Epithelial cell of proximal tubule (primary cell): ENCODE measurements around the gene AMACR. TPM values are rescaled to one million over a fixed set of nuclear protein-coding genes. Genes with fewer than 3 reads are reported as not detected.

ENCODE experiments used
- DNase-seq: peaks from one replicate; pipeline ENCODE4 v3.0.0-alpha.2; 2011; ENCODE audit warnings: low read depth
- H3K4me3 ChIP-seq: 2 replicates; pipeline ENCODE4 v1.5.1; 2011; ENCODE audit warnings: low read depth, mild to moderate bottlenecking, low read length
- total RNA-seq: library from RNA; depleted of rRNA; stranded (reverse); fragments of >200 nt; gene quantifications from 2 replicates; pipeline ENCODE4 v1.2.3, GENCODE V29; 2015
- TF ChIP-seq, protein P1 (sequence below): conservative IDR thresholded peaks from 2 replicates; pipeline ENCODE4 v1.5.1; 2012; ENCODE audit warnings: low read depth, mild to moderate bottlenecking, low read length

Gene AMACR
- total RNA-seq, 1 donor from 2014 or later, result 6.4 TPM

DNA sequence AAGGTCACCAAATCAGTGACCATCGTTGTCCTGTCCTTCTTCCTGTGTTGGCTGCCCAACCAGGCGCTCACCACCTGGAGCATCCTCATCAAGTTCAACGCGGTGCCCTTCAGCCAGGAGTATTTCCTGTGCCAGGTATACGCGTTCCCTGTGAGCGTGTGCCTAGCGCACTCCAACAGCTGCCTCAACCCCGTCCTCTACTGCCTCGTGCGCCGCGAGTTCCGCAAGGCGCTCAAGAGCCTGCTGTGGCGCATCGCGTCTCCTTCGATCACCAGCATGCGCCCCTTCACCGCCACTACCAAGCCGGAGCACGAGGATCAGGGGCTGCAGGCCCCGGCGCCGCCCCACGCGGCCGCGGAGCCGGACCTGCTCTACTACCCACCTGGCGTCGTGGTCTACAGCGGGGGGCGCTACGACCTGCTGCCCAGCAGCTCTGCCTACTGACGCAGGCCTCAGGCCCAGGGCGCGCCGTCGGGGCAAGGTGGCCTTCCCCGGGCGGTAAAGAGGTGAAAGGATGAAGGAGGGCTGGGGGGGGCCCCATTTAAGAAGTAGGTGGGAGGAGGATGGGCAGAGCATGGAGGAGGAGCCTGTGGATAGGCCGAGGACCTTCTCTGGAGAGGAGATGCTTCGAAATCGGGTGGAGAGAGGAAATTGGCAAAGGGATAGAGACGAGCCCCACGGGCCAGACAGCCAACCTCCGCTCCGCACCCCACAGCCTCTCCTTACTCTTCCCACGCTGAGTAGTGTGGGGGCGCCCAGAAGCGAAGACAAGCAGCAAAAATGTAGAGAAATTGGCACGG is 69.9 kb downstream of the AMACR start:
- TF ChIP-seq, protein P1, sequence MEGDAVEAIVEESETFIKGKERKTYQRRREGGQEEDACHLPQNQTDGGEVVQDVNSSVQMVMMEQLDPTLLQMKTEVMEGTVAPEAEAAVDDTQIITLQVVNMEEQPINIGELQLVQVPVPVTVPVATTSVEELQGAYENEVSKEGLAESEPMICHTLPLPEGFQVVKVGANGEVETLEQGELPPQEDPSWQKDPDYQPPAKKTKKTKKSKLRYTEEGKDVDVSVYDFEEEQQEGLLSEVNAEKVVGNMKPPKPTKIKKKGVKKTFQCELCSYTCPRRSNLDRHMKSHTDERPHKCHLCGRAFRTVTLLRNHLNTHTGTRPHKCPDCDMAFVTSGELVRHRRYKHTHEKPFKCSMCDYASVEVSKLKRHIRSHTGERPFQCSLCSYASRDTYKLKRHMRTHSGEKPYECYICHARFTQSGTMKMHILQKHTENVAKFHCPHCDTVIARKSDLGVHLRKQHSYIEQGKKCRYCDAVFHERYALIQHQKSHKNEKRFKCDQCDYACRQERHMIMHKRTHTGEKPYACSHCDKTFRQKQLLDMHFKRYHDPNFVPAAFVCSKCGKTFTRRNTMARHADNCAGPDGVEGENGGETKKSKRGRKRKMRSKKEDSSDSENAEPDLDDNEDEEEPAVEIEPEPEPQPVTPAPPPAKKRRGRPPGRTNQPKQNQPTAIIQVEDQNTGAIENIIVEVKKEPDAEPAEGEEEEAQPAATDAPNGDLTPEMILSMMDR, result no peak
- DNase-seq, result no peak
- no peak overlapping the region for H3K4me3 ChIP-seq

DNA sequence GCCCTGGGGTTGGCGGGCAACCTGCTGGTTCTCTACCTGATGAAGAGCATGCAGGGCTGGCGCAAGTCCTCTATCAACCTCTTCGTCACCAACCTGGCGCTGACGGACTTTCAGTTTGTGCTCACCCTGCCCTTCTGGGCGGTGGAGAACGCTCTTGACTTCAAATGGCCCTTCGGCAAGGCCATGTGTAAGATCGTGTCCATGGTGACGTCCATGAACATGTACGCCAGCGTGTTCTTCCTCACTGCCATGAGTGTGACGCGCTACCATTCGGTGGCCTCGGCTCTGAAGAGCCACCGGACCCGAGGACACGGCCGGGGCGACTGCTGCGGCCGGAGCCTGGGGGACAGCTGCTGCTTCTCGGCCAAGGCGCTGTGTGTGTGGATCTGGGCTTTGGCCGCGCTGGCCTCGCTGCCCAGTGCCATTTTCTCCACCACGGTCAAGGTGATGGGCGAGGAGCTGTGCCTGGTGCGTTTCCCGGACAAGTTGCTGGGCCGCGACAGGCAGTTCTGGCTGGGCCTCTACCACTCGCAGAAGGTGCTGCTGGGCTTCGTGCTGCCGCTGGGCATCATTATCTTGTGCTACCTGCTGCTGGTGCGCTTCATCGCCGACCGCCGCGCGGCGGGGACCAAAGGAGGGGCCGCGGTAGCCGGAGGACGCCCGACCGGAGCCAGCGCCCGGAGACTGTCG is 70.7 kb downstream of the AMACR start:
- no peak for DNase-seq
- TF ChIP-seq, protein P1, result no peak
- peak overlapping the region; percentile 60 for H3K4me3 ChIP-seq

DNA sequence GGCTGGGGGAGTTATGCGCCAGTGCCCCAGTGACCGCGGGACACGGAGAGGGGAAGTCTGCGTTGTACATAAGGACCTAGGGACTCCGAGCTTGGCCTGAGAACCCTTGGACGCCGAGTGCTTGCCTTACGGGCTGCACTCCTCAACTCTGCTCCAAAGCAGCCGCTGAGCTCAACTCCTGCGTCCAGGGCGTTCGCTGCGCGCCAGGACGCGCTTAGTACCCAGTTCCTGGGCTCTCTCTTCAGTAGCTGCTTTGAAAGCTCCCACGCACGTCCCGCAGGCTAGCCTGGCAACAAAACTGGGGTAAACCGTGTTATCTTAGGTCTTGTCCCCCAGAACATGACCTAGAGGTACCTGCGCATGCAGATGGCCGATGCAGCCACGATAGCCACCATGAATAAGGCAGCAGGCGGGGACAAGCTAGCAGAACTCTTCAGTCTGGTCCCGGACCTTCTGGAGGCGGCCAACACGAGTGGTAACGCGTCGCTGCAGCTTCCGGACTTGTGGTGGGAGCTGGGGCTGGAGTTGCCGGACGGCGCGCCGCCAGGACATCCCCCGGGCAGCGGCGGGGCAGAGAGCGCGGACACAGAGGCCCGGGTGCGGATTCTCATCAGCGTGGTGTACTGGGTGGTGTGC is 71.4 kb downstream of the AMACR start, which contains the start of gene RXFP3:
TSS of gene RXFP3 (plus strand) at position 6 of the 636 bp plus-strand sequence. CDS start at position 361, 355 bp downstream.
- TF ChIP-seq, protein P1, result no peak
- peak within 1 kb of the TSS; percentile 60 for H3K4me3 ChIP-seq
- no peak for DNase-seq

Other genes starting within 250 kb of the AMACR start
- 2.1 and 3.3 TPM in 2 replicates for gene ADAMTS12, start 116.1 kb downstream of the AMACR start, total RNA-seq
- gene RXFP3, start 71.7 kb downstream of the AMACR start, total RNA-seq, result not detected in 2 replicates
- gene SLC45A2, start 23.4 kb downstream of the AMACR start, total RNA-seq, result not detected in 2 replicates
- 0.36 and 2.8 TPM in 2 replicates for gene C1QTNF3, start 35.2 kb upstream of the AMACR start, total RNA-seq